RKO (cell line): ENCODE measurements around the gene KHK.
A peak's percentile ranks its signal among the peaks of the same experiment; 100 is the strongest.

Experiments used
- DNase-seq: peaks from one replicate; pipeline ENCODE4 v3.0.0-alpha.2; 2016; ENCODE audit warnings: low spot score

Gene KHK

DNA sequence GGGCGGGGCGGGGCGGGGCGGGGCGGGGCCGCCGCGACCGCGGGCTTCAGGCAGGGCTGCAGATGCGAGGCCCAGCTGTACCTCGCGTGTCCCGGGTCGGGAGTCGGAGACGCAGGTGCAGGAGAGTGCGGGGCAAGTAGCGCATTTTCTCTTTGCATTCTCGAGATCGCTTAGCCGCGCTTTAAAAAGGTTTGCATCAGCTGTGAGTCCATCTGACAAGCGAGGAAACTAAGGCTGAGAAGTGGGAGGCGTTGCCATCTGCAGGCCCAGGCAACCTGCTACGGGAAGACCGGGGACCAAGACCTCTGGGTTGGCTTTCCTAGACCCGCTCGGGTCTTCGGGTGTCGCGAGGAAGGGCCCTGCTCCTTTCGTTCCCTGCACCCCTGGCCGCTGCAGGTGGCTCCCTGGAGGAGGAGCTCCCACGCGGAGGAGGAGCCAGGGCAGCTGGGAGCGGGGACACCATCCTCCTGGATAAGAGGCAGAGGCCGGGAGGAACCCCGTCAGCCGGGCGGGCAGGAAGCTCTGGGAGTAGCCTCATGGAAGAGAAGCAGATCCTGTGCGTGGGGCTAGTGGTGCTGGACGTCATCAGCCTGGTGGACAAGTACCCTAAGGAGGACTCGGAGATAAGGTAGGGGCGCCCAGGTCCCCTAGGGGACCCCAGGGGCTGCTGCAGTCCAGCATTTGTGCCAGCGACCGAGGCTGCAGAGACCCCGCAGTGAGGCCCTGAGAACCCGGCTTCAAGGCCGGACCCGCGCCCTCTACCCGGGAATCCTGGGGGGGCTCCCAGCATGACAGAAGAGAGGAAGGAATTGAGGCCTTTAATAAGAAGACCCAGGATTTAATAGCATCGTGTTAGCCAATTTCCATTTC is at the start of gene KHK:
KHK (plus strand) TSS at position 49 of the 870 bp plus-strand sequence; CDS start at position 537, 488 bp downstream.
- peak; percentile 62 for DNase-seq

DNA sequence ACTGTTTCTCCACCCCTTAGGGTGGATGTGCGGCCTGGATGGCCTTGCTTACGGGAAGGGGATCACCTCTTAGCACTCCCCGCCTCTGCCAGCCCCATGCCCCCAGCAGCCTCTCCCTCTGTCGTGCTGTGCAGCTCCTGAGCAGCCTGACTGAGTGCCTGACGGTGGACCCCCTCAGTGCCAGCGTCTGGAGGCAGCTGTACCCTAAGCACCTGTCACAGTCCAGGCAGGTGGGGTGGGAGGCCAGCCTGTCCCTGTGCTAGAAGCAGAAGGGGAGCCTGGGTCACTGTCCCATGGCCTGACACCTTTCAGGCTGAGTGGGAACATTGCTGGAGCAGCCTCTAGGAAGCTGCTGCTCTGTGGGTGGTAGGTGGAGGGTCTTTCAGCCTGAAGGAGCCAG is 48.6 kb upstream of the KHK start:
- DNase-seq: no peak

DNA sequence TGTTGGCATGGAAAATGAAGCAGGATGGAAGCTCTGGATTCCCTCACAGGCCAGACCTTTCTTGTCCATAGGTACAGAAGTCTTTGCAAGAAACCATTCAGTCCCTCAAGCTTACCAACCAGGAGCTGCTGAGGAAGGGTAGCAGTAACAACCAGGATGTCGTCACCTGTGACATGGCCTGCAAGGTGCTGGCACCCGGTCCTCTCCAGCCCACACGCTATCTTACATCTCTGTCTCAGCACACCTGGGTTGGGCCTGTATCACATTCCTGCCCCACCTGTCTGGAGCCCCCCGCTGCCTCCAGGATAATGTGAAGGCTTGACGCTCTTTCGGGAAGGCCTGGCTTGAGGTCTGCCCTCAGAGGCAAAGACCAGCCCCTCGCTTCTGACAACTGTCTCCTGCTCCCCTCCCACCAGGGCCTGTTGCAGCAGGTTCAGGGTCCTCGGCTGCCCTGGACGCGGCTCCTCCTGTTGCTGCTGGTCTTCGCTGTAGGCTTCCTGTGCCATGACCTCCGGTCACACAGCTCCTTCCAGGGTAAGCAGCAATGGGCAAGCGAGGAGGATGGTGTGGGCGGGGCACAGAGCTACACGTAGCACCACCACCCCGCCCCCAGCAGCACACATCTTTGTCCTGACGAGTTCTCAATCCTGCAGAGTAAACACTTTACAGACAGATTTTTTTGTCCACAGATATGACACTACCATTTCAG is 47.8 kb upstream of the KHK start:
- DNase-seq: no peak

DNA sequence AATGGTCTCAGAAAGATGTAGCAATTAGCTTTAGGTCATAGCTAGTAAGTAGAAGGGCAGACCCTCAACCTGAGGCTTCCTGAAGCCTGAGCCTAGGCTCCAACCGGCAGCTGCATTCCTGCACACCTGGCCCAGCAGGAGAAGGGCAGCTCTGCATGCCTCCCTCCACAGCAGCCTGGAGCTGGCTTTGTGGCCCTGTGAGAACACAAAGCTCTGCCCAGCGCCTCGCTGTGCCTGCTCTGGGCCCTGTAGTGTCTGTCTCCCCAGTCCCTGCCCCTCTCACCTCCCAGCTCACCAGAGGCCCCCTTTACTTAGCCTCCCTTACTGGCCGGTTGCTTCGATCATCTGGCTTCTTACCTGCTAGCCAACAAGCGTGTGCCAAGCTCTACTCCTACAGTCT is 47.1 kb upstream of the KHK start:
- DNase-seq: no peak

DNA sequence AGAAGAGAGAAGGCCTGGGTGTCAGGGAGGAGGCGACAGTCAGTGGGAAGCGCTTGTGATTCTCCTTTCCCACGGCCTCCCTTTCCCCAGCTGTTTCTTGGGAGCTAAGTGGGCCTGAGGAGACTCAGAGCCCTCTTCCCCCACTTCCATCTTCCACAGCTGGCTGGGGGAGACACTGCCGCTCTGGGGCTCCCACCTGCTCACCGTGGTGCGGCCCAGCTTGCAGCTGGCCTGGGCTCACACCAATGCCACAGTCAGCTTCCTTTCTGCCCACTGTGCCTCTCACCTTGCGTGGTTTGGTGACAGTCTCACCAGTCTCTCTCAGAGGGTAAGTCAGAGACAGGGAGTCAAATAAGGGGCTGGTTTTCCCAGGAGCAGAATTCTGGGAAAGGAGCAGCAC is 46.7 kb upstream of the KHK start:
- DNase-seq: no peak

DNA sequence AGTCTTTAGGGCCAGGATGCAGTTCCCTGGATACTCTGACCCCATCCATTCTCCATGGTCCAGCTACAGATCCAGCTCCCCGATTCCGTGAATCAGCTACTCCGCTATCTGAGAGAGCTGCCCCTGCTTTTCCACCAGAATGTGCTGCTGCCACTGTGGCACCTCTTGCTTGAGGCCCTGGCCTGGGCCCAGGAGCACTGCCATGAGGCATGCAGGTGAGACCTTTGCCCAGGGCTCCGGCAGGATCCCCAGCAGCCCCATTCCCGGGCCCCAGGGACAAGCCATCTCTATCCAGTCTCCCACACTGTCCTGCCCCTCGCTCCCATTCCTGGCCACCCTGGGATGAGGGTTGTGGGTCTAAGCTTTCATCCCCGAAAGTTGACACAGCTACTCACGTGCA is 46.3 kb upstream of the KHK start:
- DNase-seq: no peak

DNA sequence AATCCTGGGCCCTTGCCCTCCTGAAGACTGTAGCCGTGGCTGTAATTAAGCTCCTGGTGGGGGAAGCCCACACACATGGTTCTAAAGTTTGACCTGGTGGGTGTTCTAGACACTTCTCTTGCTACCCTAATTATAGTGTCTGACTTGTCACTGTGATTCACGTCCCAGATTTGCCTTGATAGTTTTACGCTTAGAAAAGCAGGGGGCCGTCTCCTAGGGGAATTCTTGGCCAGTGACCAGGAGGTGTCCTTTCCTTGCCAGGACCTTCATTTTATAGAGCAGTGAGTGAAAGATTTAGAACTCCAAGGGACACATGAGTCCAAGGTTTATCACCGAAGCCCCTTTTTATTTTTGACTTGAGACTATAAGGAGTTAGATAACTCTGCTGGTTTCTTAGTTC is 44.8 kb upstream of the KHK start:
- DNase-seq: no peak

DNA sequence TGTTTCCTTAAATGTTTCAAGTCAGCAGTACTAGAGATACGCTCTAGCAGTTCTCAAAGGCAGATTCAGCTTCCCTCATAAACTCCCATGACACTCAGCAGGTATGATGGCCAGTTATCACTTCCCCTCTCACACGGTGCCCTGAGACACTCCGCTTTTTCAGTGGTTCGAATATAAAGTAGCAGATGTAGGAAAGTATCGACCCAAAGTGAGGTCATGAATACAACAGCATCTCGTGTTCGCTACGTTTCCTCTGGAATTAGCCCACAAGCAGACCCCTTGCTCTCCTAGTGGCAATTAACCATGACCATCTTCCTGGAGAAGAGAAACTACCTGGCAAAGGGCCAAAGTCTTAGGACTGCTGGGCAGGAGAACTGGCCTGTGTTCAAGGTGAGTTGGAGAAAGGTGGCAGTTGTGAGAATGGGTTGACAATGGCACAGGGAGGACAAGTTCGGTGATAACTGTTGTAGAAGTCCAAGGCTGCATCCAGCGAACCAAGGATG is 44.4 kb upstream of the KHK start:
- DNase-seq: no peak

DNA sequence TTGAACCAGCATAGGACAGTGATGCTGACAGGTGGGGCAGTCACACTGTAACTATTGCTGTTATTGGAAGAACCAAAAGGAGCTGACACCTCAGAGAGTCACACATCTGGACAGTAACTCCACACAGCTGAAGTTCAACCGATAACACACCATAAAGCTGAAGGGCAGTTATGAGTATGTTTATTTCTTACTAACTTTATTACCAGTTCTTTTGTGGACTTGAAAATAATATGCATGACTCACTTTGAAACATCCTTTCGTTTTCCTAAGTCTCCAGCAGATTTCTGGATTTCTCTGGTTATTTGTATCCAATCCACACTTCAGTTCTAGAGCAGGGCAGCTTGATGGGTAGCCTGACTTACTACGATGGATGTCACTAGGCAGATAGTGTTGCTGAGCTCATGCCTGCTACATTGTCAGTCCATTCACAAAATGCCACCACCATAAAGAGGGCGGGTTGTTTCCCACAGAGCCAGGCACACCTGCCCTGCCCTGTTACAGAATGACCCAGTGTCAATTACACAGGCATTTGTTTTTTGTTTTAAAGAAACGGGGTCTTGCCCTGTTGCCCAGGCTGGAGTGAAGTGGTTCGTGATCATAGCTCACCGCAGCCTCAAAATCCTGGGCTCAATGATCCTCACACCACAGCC is 43.5 kb upstream of the KHK start:
- no peak for DNase-seq

DNA sequence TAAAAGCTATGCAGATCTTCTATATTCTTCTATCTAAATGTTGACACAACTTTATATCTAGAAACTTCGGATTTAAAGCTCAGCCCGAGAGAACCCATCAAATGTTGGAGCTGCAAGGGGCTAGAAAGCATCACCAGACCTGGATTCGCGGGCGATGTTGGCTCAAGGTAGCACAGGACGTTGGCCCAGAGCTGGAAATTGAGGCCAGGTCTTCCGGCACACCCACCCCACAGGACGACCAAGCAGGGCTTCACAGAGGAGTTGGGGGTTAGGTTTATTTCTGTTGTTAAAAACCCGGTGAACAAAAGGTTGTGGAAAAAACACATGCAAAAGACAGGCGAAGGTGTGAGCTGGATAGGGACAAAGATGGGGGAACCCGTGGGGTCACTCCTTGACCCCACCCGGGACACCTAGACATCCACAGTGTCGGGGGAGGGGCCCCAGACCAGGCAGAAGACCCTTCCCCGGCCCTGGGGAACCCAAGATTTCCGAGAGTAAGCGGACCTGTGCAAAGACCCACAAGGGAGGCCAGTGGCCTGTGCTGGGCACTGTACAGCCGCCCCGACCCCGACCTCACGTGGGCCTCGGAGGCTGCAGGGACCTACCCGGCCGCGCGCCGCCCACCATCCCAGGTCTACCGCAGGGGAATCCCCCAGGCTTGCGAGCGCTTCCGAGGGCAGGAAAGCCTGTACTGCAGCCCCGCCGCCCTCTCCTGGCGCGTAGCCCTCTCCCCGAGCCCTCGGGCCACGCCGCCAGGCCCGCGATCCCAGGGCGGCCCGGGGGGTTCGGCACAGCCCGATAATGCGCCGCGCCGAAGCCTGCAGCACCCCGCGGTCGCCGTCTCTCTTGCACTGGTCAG is 36.9 kb upstream of the KHK start:
- no peak for DNase-seq

DNA sequence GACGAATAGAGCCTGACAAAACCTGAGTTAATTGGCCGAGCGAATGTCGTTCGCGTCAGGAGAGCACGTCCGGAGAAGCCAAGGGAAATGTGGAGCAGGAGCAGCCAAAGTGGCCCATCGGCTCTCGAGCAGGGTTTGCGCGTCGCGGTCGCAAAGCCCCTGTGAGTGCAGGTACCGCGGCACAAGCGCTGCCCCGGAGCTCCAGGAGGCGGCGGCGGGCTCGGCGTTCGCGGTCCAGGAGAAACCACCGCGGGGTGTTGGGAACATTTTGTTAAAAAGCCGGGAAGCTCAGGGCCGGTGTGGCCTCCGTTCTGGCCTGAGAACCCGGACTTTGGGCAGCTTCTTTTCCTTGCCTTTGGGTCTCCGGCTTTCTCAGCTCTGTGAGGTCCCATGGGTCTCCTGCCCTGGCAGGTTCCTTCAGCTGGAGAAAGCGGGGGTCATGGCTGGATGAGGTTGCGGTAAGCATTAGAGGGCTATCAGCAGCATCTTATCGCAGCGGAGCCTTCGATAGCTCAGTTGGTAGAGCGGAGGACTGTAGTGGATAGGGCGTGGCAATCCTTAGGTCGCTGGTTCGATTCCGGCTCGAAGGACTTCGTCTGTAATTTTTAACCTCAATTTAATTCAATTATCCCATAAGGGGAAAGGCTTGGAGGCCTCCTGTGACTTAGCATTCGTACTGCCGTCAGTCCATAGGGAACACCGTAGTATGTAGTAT is 36.1 kb upstream of the KHK start:
- peak; percentile 97 for DNase-seq

DNA sequence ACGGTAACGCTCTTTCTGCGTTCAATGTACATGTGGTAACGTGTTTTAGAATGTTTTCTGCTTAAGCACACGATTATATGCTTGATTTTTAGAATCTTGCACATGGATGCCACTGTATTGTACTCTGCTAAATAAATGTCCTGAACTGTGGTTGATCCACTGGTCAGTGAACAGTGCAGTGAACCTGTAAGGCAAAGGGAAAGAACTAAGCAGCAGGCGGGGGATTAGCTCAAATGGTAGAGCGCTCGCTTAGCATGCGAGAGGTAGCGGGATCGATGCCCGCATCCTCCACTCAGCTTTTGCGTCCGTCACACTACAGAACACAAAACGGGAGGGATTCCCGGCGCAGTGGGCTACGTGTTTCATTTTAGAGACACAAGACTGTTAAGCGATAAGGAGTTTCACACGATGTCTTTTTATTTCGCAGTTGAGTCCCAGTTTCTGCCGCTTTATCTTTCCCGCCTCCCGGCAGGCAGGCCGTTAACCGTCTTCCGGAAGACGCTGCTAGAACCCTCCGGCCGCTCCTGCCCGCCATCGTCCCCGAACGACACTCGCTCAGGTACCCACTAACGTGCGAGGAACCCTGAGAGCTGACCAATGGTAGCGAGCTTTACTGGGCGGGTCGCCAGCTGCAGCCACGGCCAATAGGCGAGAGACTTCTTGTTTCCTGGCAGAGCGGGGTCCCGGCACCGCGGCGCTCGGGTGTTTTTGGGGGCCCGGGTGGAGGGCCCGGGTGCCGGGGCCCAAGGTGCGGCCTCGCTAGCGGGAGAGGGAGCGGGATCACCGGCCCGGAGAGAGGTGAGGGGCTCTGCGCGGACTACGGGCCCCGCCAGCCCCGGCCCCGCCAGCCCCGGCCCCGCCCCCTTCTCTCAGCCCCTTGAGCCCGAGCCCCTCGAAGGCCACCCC is 35.3 kb upstream of the KHK start, which contains the start of gene AGBL5:
AGBL5 (plus strand) TSS at position 673 of the 906 bp plus-strand sequence. CDS start 1,291 bp downstream, outside the sequence.
- DNase-seq: peak; percentile 93

DNA sequence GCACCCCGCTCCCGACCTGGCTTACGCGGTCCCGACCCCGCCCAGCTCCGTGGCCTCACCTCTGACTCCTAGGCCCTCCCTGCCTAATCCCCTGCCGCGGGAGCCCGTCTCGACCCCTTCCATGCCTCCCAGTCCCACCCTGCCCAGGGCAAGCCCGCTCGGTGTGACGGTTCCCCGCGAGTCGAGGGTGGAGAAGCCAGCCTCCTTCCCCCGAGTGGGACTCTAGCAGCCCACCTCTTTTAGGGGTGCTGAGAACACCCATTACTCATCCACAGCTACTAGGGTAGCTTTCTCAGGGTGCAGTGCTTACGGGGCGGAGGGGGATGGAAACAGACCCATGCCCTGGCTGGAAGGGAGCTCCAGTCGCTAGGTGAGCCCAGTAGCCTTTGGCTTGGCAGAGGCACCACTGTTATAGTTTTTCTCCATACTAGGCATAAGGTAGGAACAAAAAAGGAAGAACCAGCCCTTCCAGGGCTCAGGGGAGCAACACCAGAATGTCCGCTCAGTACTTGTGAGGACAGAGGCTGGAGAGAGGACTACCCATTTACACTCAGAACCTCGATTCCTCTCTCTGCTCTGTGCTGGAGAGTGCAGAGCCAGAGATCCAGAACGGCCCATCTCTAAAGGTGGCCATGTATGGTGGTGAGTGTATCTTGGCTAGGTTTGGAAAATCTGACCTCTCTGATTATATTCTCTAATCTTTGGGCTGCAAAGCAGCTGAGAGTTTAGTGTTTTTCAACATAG is 34.5 kb upstream of the KHK start:
- no peak for DNase-seq

DNA sequence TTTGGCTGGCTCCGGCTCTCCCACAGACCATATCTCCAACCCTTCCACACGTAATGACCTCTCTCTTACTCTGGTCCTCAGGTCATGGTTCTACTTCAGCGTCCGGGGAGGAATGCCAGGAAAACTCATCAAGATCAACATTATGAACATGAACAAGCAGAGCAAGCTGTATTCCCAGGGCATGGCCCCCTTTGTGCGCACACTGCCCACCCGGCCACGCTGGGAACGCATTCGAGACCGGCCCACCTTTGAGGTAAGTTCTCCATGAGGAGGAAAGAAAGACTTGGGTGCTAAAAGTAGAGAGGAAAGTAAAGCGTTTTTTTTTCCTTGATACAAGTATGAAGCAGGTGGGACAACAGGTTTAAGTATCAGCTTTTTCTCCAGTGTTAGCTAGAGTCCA is 33.3 kb upstream of the KHK start:
- no peak for DNase-seq

DNA sequence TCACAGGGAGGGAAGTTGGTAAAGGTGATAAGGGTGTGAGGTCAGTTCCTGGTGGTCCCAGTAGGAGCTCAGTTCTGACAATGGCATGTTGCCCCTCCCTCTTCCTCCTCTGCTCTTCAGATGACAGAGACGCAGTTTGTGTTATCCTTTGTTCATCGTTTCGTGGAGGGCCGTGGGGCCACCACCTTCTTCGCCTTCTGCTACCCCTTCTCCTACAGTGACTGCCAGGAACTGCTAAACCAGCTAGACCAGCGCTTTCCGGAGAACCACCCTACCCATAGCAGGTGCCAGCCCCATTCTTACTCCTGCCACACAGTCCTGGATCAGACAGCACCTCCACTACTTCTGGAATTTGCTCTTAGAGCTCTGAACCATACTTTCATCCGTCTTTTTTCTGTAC is 32.8 kb upstream of the KHK start:
- no peak for DNase-seq

DNA sequence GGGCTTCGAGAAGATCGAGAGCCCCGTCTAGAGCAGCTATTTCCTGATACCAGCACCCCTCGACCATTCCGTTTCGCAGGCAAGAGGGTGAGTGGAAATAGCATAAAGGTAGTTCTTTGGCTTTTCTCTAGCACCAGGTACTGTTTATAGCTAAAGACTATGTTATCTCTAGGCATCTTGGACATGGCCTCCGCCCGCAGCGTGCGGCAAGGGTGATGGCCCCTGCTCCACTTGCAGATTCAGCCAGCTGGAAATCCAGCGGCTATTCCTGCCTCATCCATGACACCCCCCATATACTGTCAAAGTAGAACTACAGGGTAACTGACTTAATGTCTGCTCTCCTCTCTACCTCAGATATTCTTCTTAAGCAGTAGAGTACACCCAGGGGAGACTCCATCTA is 31.9 kb upstream of the KHK start:
- DNase-seq: no peak

DNA sequence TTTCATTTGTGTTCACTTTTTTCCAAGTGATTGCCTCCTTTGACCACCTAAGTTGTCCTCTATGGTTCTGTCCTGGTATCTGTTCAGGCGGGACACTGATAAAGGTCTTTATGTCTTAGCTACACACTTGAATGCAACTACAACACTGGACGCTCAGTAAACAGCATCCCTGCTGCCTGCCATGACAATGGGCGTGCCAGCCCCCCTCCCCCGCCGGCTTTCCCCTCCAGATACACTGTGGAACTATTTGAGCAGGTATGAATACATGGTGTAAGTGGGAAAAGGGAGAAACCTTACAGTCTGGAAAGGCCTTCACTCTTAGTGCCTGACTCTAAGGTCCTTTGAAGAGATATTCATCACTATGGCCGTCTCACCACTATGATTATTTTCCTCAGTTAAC is 29.4 kb upstream of the KHK start:
- DNase-seq: no peak

DNA sequence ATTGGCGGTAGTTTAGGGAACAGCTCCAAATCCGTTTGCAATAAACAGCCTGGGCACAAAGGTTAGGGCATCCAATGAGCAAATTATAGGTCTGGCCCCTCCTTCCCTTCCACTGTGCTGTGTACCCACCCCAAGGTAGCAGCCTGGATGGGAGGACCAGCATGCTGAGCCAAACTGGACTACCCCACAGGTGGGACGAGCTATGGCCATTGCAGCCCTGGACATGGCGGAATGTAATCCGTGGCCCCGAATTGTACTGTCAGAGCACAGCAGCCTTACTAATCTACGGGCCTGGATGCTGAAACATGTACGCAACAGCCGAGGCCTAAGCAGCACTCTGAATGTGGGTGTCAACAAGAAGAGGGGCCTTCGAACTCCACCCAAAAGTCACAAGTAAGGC is 28.4 kb upstream of the KHK start:
- no peak for DNase-seq

DNA sequence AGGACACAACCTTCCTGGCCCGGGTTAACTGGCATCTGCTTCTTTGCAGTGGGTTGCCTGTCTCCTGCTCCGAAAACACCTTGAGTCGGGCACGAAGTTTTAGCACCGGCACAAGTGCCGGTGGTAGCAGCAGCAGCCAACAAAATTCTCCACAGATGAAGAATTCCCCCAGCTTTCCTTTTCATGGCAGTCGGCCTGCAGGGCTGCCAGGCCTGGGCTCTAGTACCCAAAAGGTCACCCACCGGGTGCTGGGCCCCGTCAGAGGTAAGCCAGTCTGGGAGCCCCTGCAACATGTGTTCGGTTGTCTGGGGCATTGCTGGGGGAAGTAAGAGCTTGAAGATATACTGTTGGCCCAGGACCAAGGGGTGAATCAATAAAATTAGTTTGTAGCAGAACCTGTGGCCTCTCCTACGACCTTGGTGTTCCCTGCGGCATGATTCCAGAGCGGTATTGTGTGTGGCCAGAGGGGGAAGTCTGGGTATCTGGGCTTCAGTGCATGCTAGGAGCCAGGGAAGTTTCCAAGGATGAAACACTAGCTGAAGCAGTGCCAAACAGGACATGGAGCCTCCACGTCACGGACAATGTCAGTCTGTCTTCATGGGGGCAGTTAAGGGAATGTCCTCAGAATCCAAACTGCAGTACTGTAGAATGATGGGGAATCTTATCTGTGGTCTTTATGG is 27.3 kb upstream of the KHK start:
- no peak for DNase-seq
